NCI-H748 treated with DMSO at 0.1 percent for 48 hours (cell line): ENCODE measurements around the gene COPS2.
"Not testable (repeated sequence)": the region's sequence is repeated elsewhere in the genome, so short reads cannot be mapped to it uniquely, and the experiment has no call there.

ENCODE experiments used
- DNase-seq: peaks from one replicate; lab custom pipeline; 2025; lab: John Stamatoyannopoulos, UW

COPS2 gene

GRCh38 chr15:49103002-49103401 is 52.4 kb downstream of the COPS2 start:
- DNase-seq: no peak

- DNase-seq: no peak
These were observed 53.9 kb downstream of the COPS2 start for GRCh38 chr15:49101536-49101935.

- no peak for DNase-seq
These were observed 59.2 kb downstream of the COPS2 start for GRCh38 chr15:49096090-49096750.

GRCh38 chr15:49094923-49095322 is 60.5 kb downstream of the COPS2 start:
- DNase-seq: no peak

- no peak for DNase-seq
These were observed 61.9 kb downstream of the COPS2 start for GRCh38 chr15:49093252-49094105.

GRCh38 chr15:49088996-49089395 is 66.4 kb downstream of the COPS2 start:
- no peak for DNase-seq

- no peak for DNase-seq
These were observed 69.5 kb downstream of the COPS2 start for GRCh38 chr15:49085696-49086459.

- DNase-seq: no peak
These were observed 71.2 kb downstream of the COPS2 start for GRCh38 chr15:49084285-49084570.

GRCh38 chr15:49083401-49084284 is 71.8 kb downstream of the COPS2 start:
- DNase-seq: no peak

- DNase-seq: no peak
These were observed 72.4 kb downstream of the COPS2 start for GRCh38 chr15:49082960-49083359.

- no peak for DNase-seq
These were observed 75.9 kb downstream of the COPS2 start for GRCh38 chr15:49079340-49080039.

- DNase-seq: no peak
These were observed 79.5 kb downstream of the COPS2 start for GRCh38 chr15:49075881-49076280.

GRCh38 chr15:49074589-49075287 is 80.7 kb downstream of the COPS2 start:
- DNase-seq: not testable (repeated sequence)
